Right lobe of liver (tissue), 4 donors: ENCODE data around the gene DLG2.

Experiments
- POLR2A ChIP-seq: fragments of 450-650 bp; IDR thresholded peaks from one replicate; pipeline ENCODE4 v1.6.1; 2017; ENCODE audit warnings: antibody characterized with exemption, mild to moderate bottlenecking
- TF ChIP-seq, protein P1 (sequence below), 4 donors: fragments of 200-600 bp in 3 of 4; fragments of 450-650 bp in 1 of 4; IDR thresholded peaks; one replicate each; pipeline versions ENCODE4 v1.5.1 to v1.8.0; 2016 to 2022; ENCODE audit warnings: antibody characterized with exemption in 4 of 4, mild to moderate bottlenecking in 2 of 4
- donor health status: DM: no; HTN: no; CAD: no.
- donor health status: DM: no; HTN: no; CAD: no.
- donor health status: DM: no; HTN: yes; CAD: no.

- TF ChIP-seq, protein P1, sequence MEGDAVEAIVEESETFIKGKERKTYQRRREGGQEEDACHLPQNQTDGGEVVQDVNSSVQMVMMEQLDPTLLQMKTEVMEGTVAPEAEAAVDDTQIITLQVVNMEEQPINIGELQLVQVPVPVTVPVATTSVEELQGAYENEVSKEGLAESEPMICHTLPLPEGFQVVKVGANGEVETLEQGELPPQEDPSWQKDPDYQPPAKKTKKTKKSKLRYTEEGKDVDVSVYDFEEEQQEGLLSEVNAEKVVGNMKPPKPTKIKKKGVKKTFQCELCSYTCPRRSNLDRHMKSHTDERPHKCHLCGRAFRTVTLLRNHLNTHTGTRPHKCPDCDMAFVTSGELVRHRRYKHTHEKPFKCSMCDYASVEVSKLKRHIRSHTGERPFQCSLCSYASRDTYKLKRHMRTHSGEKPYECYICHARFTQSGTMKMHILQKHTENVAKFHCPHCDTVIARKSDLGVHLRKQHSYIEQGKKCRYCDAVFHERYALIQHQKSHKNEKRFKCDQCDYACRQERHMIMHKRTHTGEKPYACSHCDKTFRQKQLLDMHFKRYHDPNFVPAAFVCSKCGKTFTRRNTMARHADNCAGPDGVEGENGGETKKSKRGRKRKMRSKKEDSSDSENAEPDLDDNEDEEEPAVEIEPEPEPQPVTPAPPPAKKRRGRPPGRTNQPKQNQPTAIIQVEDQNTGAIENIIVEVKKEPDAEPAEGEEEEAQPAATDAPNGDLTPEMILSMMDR (IDR thresholded peaks at IDR 0.05), result no peak
- TF ChIP-seq POLR2A, result no peak
These were observed 1386.3 kb downstream of the DLG2 start for GRCh38 chr11:84240847-84241246.
